Measurements from ENCODE around the gene OTX2.

Gene OTX2

GRCh38 chr14:56794557-56795283 lies 15.6 kb downstream of the OTX2 start:
- DNase-seq: no peak

- DNase-seq: no peak
Observed at GRCh38 chr14:56794088-56794556, 16.2 kb downstream of the OTX2 start.

- no peak for DNase-seq
Observed at GRCh38 chr14:56789955-56790354, 20.3 kb downstream of the OTX2 start.

DNA sequence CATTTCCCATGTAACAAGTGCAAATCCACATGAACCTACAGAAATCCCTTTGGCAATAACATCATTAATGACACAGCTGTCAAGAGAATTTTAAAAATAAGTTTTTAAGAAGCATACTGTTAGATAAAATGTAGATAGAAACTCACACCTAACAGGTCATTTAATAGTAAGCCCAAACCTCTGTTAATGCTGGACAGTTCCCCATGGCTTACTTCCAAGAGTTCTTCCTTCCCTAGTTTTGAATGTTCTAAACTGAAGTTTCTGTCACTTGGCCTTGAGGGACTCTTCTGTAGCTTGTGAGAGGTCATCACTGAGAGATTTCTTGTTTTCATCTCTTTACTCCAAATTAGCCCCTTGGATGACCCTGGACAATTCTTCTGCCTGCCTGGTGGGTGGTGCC lies 22.7 kb downstream of the OTX2 start:
- DNase-seq: no peak

DNA sequence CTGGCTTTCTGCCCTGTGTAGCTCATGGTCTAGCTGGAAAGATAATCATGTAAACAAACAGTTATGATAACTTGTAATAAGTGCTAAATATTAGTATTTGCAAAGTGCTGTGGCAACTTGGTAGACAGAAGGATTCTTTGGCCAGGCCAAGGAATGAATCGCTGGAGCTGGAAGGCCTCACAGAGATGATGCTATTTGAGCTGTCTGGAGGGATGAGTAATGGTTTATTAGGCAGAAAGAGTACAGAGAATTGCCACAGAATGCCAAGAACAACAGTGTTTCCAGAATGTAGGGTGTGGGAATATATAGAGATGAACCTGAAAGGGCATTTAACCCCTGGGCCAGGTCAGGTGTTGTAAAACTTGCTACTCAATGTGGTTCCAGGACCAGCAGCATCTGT lies 27.6 kb downstream of the OTX2 start:
- DNase-seq: no peak

DNA sequence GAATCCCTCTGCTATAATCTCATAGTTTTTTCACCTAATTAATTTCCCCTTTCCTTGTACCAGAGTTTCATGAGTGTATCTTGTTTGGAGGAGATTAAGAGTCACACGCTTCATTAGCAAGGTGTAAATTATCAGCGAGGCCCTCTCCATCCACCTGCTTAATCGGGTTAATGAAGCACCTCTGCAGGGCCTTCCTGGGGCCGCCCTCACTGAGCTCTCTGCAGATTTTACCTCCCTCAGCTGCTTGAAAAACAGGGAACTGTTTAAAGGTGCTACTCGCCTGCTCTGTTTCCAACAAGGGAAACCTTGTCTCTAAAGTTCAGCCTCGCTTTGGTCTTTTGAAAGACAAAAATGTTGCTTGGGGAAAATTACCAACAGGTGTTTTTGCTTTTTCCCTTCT lies 35.8 kb downstream of the OTX2 start:
- no peak for DNase-seq

- DNase-seq: no peak
Observed at GRCh38 chr14:56770512-56770911, 39.8 kb downstream of the OTX2 start.

DNA sequence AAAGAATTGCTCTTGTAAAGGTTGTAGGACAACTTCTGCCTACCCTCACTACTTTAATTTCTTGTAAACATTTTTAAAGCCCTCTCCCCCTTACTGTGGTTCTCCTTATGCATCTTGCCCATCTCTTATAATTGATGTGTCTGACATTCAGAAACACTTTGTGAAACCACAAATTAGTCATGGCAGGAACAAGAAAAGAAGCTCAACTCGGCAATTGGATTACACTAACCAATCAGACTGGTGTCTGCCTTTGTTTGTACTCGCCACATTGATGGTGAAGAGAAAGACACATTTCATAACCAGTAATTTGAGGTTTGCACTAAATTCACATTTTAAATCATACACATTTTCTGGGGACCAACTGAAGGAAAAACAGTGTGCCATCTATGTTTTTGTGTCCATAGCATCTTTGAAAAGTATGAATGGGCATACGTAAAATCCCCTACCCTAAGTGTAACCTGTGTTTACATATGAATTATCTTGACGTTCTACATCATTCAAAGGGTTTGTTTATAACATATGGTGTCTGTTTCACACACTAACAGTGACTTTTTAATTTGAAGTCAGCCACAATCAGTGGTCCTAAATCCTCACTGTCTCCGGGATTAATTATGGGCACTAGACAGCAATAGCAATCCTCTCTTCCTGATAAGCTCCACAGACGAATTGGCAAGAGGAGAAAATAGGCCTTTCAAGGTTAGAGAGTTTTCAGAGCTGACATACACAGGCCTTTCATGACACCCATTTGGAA lies 49.9 kb downstream of the OTX2 start:
- no peak for DNase-seq

DNA sequence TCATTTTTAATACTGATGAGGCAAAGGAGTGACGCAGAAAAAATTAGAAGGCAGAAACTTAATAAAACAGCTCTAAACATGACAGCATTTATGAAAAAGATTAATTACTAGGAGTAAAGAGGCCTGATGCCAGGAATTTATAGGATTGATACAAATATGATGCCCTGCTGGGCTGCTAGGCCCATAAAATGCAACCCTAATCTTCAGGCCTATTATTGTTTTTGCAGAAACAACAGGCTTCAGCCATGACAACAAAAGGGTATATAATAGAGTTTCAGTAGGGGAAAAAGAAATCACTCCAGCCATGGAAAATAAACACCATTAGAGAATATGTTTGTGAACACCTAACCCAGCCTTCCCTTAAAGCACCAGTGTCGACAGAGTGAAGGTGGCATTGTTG lies 50.6 kb downstream of the OTX2 start:
- DNase-seq: no peak

GRCh38 chr14:56759094-56759493 lies 51.2 kb downstream of the OTX2 start:
- no peak for DNase-seq

DNA sequence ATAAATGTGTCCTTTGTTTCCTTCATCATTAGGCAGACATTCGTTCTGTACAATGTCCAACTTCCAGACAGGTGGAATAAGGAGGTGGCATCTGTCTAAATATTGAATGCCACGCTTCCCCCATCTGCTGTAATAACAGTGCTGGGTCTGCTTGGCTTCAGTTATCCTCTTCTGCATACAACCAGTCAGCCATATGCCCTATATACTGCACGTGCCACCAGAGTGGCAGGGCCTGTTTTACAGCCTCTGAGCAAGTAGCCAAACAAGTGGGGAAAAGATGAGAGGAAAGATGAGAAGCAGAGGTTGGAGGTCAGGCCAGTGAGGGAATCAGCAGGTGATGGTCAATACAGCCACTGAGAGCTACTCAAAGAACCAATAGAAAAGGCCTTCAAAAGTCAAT lies 55.4 kb downstream of the OTX2 start:
- DNase-seq: no peak

DNA sequence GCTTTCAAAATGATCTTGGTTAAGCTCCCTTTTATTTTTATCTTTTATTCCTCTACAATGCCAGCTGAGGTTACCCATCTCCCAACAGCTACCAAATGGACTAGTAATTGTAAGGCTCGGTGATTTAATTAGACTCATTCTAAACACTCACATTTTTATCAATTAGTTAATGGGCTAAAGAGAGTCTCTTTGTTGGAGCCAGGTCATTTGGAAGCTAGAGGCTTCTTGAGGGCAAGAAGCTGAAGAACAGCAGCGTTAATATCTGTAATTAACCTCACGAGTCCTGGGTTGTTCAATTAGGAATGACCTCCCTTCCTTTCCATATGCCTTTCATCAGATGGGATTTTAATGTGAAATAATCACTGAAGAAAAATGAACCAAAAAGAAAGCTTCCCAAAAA lies 56.9 kb downstream of the OTX2 start:
- no peak for DNase-seq

DNA sequence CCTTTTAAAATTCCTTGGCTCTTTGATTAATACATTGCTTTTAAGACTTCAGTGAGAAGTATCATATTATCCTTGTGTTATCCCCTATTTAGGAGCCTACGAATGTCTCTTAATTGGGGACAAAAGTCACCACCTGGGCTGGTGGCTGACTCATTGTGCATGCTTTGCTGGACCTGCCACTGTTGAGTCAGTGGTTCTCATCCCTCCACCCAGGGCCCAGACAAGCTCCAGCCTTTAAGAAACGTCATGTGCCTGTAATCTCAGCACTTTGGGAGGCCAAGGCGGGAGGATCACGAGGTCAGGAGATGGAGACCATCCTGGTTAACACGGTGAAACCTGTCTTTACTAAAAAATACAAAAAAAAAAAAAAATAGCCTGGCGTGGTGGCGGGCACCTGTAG lies 57.9 kb downstream of the OTX2 start:
- no peak for DNase-seq

DNA sequence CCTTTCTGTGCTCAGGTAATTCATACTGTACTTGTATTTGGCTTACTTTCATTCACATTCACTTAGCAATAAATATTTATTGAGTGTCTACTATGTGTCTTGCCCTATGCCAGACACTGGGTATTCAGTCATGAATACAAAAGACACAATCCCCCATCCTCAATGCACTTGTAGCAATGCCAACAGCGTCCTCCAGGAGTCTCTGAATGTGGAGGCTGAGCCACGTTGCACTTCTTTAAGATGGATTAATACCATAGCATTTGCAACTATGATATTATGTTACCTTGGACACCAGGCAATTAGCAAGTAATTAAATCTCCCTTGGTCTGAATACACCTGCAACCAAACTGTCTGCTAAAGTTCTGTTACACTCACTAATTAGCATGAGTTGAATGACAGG lies 58.8 kb downstream of the OTX2 start:
- DNase-seq: no peak

All from CD4-positive, alpha-beta T cell treated with Interleukin-1 beta for 1 hour (primary cell).